HCT116 (cell line): ENCODE measurements around the gene TTC23L. TPM values are rescaled to one million over a fixed set of nuclear protein-coding genes. Genes with fewer than 3 reads are reported as not detected.

Source experiments
- ATAC-seq: fragments of 200-7000 bp; cut with Tn5 transposase; 2 replicates; pipeline ENCODE4 v1.9.1; 2020; ENCODE audit warnings: mild to moderate bottlenecking, moderate library complexity
- BruUV-seq: library from RNA; stranded (reverse); fragments of 400-500 nt; replicated peaks from 2 replicates; lab custom pipeline; 2021; lab: Mats Ljungman, UMichigan
- CTCF ChIA-PET: fragments of 300-600 bp; sonication (Branson Sonifier 250); formaldehyde crosslinking; loops from one replicate; lab custom pipeline; 2021; ENCODE audit warnings: antibody characterized with exemption; lab: Charles Lee
- POLR2A ChIA-PET: fragments of 300-600, 350-600 bp; sonication (Branson Sonifier 250); formaldehyde crosslinking; loops from one replicate; lab custom pipeline; 2021; ENCODE audit warnings: antibody characterized with exemption; lab: Charles Lee
- RAD21 ChIA-PET, 2 experiments: fragments of 300-600 bp; sonication (Branson Sonifier 250); formaldehyde crosslinking; loops; one replicate each; lab custom pipeline; 2023; ENCODE audit warnings: low total read pairs in 2 of 2; ENCODE audit not compliant: uncharacterized antibody in 2 of 2, unreplicated experiment in 2 of 2, low non-redundant PET in 1 of 2; lab: Charles Lee
- DNase-seq: peaks from one replicate; pipeline ENCODE4 v3.0.0-alpha.2; 2010; ENCODE audit warnings: low read depth, low spot score
- H2AFZ ChIP-seq: fragments of 200-600 bp; shearing (Covaris generic), sonication (generic); 2 replicates; pipeline ENCODE4 v1.6.1; 2017; ENCODE audit warnings: low read depth, mixed run types, mixed read lengths, antibody characterized with exemption, low read length; ENCODE audit not compliant: poor library complexity, severe bottlenecking
- H3K27ac ChIP-seq: 2 replicates; pipeline ENCODE4 v1.5.1; 2012; ENCODE audit warnings: low read depth, low read length
- H3K27me3 ChIP-seq: fragments of 200-600 bp; sonication (generic); 2 replicates; pipeline ENCODE4 v1.6.1; 2016; ENCODE audit warnings: mixed run types, low read length, mixed read lengths; ENCODE audit not compliant: insufficient read depth
- H3K36me3 ChIP-seq, 2 experiments: fragments of 200-500 bp in 1 of 2; fragments of 200-600 bp in 1 of 2; sonication (Bioruptor generic) in 1 of 2; sonication (generic) in 1 of 2; 2 replicates each; pipeline versions ENCODE4 v1.5.1 to v1.6.1; 2014 to 2016; ENCODE audit warnings: low read length in 2 of 2, inconsistent platforms in 1 of 2, mixed read lengths in 1 of 2, mixed run types in 1 of 2; ENCODE audit not compliant: insufficient read depth in 2 of 2, control insufficient read depth in 1 of 2
- H3K4me1 ChIP-seq, 2 experiments: fragments of 200-600 bp in 1 of 2; sonication (generic) in 1 of 2; 2 replicates each; pipeline versions ENCODE4 v1.5.1 to v1.6.1; 2012 to 2017; ENCODE audit warnings: low read length in 2 of 2, inconsistent platforms in 1 of 2, mild to moderate bottlenecking in 1 of 2, mixed read lengths in 1 of 2, mixed run types in 1 of 2, moderate library complexity in 1 of 2; ENCODE audit not compliant: insufficient read depth in 2 of 2, control insufficient read depth in 1 of 2
- H3K4me2 ChIP-seq: fragments of 200-600 bp; sonication (generic); 2 replicates; pipeline ENCODE4 v1.6.1; 2017; ENCODE audit warnings: mixed run types, low read length, mixed read lengths
- H3K4me3 ChIP-seq, 2 experiments: fragments of 200-600 bp in 1 of 2; sonication (generic) in 1 of 2; replicated peaks in 1 of 2; 2 replicates each; pipeline ENCODE4 v1.5.1; 2011 to 2016; ENCODE audit warnings: low read length in 2 of 2, control low read depth in 1 of 2, low read depth in 1 of 2, mild to moderate bottlenecking in 1 of 2, mixed read lengths in 1 of 2, mixed run types in 1 of 2
- H3K79me2 ChIP-seq: fragments of 200-600 bp; sonication (generic); 2 replicates; pipeline ENCODE4 v1.6.1; 2017; ENCODE audit warnings: mild to moderate bottlenecking, mixed run types, low read length, moderate library complexity, mixed read lengths; ENCODE audit not compliant: insufficient read depth
- H3K9ac ChIP-seq: fragments of 200-600 bp; sonication (generic); 2 replicates; pipeline ENCODE4 v1.6.1; 2016; ENCODE audit warnings: low read length, mixed read lengths
- H3K9me2 ChIP-seq: fragments of 200-600 bp; sonication (generic), shearing (Covaris generic); 2 replicates; pipeline ENCODE4 v1.6.1; 2017; ENCODE audit warnings: mixed run types, mild to moderate bottlenecking, moderate library complexity; ENCODE audit not compliant: insufficient read depth
- H3K9me3 ChIP-seq, 2 experiments: fragments of 200-500 bp in 1 of 2; fragments of 200-600 bp in 1 of 2; sonication (Bioruptor generic) in 1 of 2; sonication (generic) in 1 of 2; 2 replicates each; pipeline ENCODE4 v1.6.1; 2014 to 2017; ENCODE audit warnings: low read length in 2 of 2, mixed read lengths in 2 of 2, inconsistent platforms in 1 of 2, low read depth in 1 of 2, mild to moderate bottlenecking in 1 of 2, mixed run types in 1 of 2, moderate library complexity in 1 of 2; ENCODE audit not compliant: control insufficient read depth in 1 of 2, insufficient read depth in 1 of 2
- H4K20me1 ChIP-seq: fragments of 200-600 bp; sonication (generic), shearing (Covaris generic); 2 replicates; pipeline ENCODE4 v1.6.1; 2017; ENCODE audit warnings: mixed run types, mild to moderate bottlenecking, moderate library complexity; ENCODE audit not compliant: insufficient read depth
- CBX3 ChIP-seq: IDR thresholded peaks from 2 replicates; pipeline ENCODE4 v1.6.1; 2012; ENCODE audit warnings: low read depth
- CEBPB ChIP-seq: IDR thresholded peaks from 2 replicates; pipeline ENCODE4 v1.6.1; 2012; ENCODE audit warnings: low read depth
- EZH2 ChIP-seq: fragments of 200-600 bp; sonication (generic); IDR thresholded peaks from 2 replicates; pipeline ENCODE4 v1.6.1; 2017; ENCODE audit warnings: antibody characterized with exemption, mixed run types
- EZH2phosphoT487 ChIP-seq: fragments of 200-600 bp; IDR thresholded peaks from 2 replicates; pipeline ENCODE4 v1.6.1; 2018; ENCODE audit warnings: antibody characterized with exemption, borderline replicate concordance
- FOSL1 ChIP-seq: IDR thresholded peaks from 2 replicates; pipeline ENCODE4 v1.6.1; 2012; ENCODE audit warnings: low read depth
- JUND ChIP-seq: IDR thresholded peaks from 2 replicates; pipeline ENCODE4 v1.6.1; 2012
- POLR2A ChIP-seq: IDR thresholded peaks from 2 replicates; pipeline ENCODE4 v1.7.0; 2011; ENCODE audit warnings: borderline replicate concordance; ENCODE audit not compliant: insufficient read depth, insufficient read length; ENCODE audit errors: extremely low read depth
- POLR2AphosphoS5 ChIP-seq: IDR thresholded peaks from 2 replicates; pipeline ENCODE4 v1.6.1; 2011; ENCODE audit warnings: mild to moderate bottlenecking, low read depth, low read length, moderate library complexity
- RAD21 ChIP-seq: IDR thresholded peaks from 2 replicates; pipeline ENCODE4 v1.6.1; 2012; ENCODE audit warnings: low read depth, mild to moderate bottlenecking
- SP1 ChIP-seq: IDR thresholded peaks from 2 replicates; pipeline ENCODE4 v1.6.1; 2012; ENCODE audit warnings: low read depth
- SRF ChIP-seq: IDR thresholded peaks from 2 replicates; pipeline ENCODE4 v1.6.1; 2012; ENCODE audit warnings: low read depth
- TCF7L2 ChIP-seq: IDR thresholded peaks from 2 replicates; pipeline ENCODE4 v1.7.0; 2011; ENCODE audit warnings: borderline replicate concordance, inconsistent platforms; ENCODE audit not compliant: insufficient read depth, insufficient read length; ENCODE audit errors: extremely low read depth
- YY1 ChIP-seq: IDR thresholded peaks from 2 replicates; pipeline ENCODE4 v1.6.1; 2011; ENCODE audit warnings: low read length, low read depth, moderate library complexity, mild to moderate bottlenecking; ENCODE audit not compliant: insufficient replicate concordance; ENCODE audit errors: extremely low read depth
- ZFX ChIP-seq: fragments of 450-650 bp; IDR thresholded peaks from 2 replicates; pipeline ENCODE4 v1.6.1; 2017
- ZNF274 ChIP-seq: fragments of 200-500 bp; sonication (Bioruptor generic); IDR thresholded peaks from 2 replicates; pipeline ENCODE4 v1.6.1; 2014; ENCODE audit warnings: mild to moderate bottlenecking, low read depth, low read length, inconsistent platforms
- intact Hi-C: fragments of 100-400 bp; cut with micrococcal nuclease; formaldehyde crosslinking; loops from 2 replicates; pipeline ENCODE4 v1.10.0; 2022
- total RNA-seq: library from RNA; stranded (reverse); gene quantifications from one replicate; pipeline ENCODE4 v1.2.1, GENCODE V29; 2021; ENCODE audit not compliant: unreplicated experiment
- TF ChIP-seq, protein P1 (sequence below): IDR thresholded peaks from 2 replicates; pipeline ENCODE4 v1.6.1; 2011; ENCODE audit warnings: mild to moderate bottlenecking, low read length, moderate library complexity; ENCODE audit not compliant: insufficient replicate concordance; ENCODE audit errors: extremely low read depth
- TF ChIP-seq, protein P2 (sequence below): IDR thresholded peaks from 2 replicates; pipeline ENCODE4 v1.6.1; 2012; ENCODE audit warnings: low read depth
- TF ChIP-seq, protein P3 (sequence below): IDR thresholded peaks from 2 replicates; pipeline ENCODE4 v1.6.1; 2012

The TTC23L gene
- total RNA-seq, 1 experiment from 2014 or later: 1.0 TPM

DNA sequence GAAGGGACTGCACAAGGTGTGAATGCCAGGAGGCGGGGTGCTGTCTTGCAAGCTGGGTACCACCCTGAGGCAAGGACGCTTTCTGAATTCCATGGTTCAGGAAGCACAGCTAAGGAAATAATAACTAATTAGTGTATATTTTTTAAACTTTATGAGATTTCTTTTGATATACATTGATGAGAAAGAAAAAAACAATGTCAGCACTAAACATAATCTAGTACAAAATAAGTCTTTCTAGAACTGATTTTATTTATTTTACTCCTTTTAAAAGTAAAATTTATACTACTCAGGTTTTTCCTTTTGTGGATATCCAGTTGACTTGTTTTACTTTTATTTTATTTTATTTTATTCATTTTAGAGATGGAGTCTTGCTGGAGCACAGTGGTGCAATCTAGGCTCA, 94.0 kb downstream of the TTC23L start:
- no peaks in the 10 kb centered on the region for H3K9me2 ChIP-seq
- no TSS peak for BruUV-seq
- H3K4me3 ChIP-seq: no peak overlapping the region
- H2AFZ ChIP-seq: no peak overlapping the region
- no peak overlapping the region for H3K4me2 ChIP-seq
- H3K79me2 ChIP-seq: peaks cover 50% of the 10 kb centered on the region
- peaks cover 11 to 24% of the 10 kb centered on the region in 2 experiments; a peak in 3 of 4 replicates for H3K4me1 ChIP-seq
- ATAC-seq: no peak
- ChIA-PET RAD21 (no interaction called here), CTCF (interaction anchor here (0.9 kb wide), 1 partner anchor 70 kb away, joined by 3 read pairs; no protein-coding TSS in a partner anchor), POLR2A (no interaction called here)
- no peaks in the 10 kb centered on the region for H3K27me3 ChIP-seq
- no peak for DNase-seq
- H3K36me3 ChIP-seq: peaks cover 10 to 13% of the 10 kb centered on the region in 2 experiments; a peak in 3 of 4 replicates
- H3K9ac ChIP-seq: no peak overlapping the region
- TF ChIP-seq JUND (no peak), CBX3 (no peak), SP1 (no peak), EZH2phosphoT487 (no peak), YY1 (no peak), TCF7L2 (no peak), EZH2 (no peak), FOSL1 (no peak), RAD21 (no peak), ZFX (no peak), POLR2A (no peak), POLR2AphosphoS5 (no peak), SRF (no peak), CEBPB (no peak), ZNF274 (no peak)
- TF ChIP-seq, protein P1, sequence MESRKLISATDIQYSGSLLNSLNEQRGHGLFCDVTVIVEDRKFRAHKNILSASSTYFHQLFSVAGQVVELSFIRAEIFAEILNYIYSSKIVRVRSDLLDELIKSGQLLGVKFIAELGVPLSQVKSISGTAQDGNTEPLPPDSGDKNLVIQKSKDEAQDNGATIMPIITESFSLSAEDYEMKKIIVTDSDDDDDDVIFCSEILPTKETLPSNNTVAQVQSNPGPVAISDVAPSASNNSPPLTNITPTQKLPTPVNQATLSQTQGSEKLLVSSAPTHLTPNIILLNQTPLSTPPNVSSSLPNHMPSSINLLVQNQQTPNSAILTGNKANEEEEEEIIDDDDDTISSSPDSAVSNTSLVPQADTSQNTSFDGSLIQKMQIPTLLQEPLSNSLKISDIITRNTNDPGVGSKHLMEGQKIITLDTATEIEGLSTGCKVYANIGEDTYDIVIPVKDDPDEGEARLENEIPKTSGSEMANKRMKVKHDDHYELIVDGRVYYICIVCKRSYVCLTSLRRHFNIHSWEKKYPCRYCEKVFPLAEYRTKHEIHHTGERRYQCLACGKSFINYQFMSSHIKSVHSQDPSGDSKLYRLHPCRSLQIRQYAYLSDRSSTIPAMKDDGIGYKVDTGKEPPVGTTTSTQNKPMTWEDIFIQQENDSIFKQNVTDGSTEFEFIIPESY: no peak
- TF ChIP-seq, protein P2, sequence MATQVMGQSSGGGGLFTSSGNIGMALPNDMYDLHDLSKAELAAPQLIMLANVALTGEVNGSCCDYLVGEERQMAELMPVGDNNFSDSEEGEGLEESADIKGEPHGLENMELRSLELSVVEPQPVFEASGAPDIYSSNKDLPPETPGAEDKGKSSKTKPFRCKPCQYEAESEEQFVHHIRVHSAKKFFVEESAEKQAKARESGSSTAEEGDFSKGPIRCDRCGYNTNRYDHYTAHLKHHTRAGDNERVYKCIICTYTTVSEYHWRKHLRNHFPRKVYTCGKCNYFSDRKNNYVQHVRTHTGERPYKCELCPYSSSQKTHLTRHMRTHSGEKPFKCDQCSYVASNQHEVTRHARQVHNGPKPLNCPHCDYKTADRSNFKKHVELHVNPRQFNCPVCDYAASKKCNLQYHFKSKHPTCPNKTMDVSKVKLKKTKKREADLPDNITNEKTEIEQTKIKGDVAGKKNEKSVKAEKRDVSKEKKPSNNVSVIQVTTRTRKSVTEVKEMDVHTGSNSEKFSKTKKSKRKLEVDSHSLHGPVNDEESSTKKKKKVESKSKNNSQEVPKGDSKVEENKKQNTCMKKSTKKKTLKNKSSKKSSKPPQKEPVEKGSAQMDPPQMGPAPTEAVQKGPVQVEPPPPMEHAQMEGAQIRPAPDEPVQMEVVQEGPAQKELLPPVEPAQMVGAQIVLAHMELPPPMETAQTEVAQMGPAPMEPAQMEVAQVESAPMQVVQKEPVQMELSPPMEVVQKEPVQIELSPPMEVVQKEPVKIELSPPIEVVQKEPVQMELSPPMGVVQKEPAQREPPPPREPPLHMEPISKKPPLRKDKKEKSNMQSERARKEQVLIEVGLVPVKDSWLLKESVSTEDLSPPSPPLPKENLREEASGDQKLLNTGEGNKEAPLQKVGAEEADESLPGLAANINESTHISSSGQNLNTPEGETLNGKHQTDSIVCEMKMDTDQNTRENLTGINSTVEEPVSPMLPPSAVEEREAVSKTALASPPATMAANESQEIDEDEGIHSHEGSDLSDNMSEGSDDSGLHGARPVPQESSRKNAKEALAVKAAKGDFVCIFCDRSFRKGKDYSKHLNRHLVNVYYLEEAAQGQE: no peak
- TF ChIP-seq, protein P3, sequence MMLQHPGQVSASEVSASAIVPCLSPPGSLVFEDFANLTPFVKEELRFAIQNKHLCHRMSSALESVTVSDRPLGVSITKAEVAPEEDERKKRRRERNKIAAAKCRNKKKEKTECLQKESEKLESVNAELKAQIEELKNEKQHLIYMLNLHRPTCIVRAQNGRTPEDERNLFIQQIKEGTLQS: no peak
- H3K9me3 ChIP-seq: no peaks in the 10 kb centered on the region
- intact Hi-C loops: no loop called here
- peaks cover 5% of the 10 kb centered on the region for H4K20me1 ChIP-seq
- H3K27ac ChIP-seq: no peak overlapping the region
